GM12875 (cell line): Measurements from ENCODE around the gene PLA2G4A.

Experiments used
- H3K4me3 ChIP-seq: one replicate; pipeline ENCODE4 v1.5.1; 2011; ENCODE audit warnings: low read depth, low read length, control low read depth
- TF ChIP-seq, protein P1 (sequence below): IDR thresholded peaks from 2 replicates; pipeline ENCODE4 v1.5.1; 2011; ENCODE audit warnings: low read depth, mild to moderate bottlenecking, control low read depth, inconsistent platforms, low read length, moderate library complexity, borderline replicate concordance; ENCODE audit not compliant: insufficient read depth

The PLA2G4A gene

DNA sequence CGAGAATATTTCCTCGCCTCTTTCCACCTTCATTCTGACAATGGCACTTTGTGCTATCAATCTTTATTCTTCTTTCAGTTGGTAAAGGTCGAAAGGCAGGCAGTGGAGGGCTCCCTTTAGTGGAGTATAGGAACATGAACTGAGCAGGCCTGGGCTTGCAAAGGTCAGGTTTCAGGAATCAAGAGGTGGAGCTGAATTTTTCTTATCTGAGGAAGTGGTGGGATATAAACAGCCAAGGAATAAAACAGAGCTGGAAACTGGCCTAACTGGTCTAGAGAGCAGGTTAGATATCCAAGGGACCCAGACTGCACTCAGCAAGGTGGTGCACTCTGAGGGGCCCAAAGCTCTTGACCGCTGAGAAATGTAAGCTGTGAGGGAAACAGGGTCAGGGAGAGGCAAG is 99.1 kb downstream of the PLA2G4A start:
- H3K4me3 ChIP-seq: no peak overlapping the region
- TF ChIP-seq, protein P1, sequence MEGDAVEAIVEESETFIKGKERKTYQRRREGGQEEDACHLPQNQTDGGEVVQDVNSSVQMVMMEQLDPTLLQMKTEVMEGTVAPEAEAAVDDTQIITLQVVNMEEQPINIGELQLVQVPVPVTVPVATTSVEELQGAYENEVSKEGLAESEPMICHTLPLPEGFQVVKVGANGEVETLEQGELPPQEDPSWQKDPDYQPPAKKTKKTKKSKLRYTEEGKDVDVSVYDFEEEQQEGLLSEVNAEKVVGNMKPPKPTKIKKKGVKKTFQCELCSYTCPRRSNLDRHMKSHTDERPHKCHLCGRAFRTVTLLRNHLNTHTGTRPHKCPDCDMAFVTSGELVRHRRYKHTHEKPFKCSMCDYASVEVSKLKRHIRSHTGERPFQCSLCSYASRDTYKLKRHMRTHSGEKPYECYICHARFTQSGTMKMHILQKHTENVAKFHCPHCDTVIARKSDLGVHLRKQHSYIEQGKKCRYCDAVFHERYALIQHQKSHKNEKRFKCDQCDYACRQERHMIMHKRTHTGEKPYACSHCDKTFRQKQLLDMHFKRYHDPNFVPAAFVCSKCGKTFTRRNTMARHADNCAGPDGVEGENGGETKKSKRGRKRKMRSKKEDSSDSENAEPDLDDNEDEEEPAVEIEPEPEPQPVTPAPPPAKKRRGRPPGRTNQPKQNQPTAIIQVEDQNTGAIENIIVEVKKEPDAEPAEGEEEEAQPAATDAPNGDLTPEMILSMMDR: no peak

DNA sequence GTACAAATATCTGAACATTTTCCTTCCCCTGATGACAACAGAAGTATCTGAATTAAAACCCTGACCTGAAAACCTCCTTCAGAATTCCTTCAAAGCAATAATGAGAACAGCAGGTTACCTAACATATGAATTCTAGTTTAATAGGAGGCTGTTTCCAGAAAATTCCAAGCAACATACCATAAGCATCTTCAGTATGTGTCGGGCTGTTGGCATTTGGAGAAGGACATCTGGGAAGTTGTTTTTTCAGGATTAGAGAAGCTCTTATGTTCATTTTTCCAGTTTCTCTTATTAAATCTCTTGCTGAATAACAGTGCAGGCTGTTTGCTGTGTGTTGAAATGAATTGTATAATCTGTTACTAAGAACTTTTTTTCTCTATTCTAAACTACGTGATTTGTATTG is 101.5 kb downstream of the PLA2G4A start:
- H3K4me3 ChIP-seq: no peak overlapping the region
- TF ChIP-seq, protein P1: no peak

DNA sequence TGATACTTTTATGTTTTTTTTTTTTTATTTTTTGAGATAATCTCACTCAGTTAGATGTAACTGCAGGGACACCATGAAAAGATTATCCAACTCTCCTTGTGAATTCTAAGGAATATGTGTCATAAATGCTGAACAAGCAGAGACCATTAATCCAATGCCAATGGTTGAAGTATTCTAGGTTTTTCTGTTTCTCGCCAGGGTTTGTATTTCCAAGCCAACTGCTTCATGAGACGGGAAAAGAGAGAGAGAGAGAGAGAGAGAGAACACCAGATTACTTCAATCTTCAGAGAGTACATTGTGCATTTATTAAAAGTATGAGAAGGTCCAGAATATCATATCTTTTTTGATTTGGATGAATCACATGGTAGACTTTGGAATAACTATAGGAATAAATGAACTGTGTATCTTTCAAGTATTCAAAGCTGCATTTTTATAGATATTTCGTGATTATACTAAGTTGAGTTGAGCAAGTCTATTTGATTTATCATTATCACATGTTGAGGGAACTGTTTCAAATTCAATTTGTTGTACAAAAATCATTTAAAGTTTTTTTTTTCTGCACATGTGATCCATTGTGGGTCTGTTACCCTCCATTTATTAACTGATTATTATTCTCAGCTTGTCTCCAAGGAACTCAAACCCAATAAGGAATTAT is 108.4 kb downstream of the PLA2G4A start:
- TF ChIP-seq, protein P1: no peak
- no peak overlapping the region for H3K4me3 ChIP-seq

DNA sequence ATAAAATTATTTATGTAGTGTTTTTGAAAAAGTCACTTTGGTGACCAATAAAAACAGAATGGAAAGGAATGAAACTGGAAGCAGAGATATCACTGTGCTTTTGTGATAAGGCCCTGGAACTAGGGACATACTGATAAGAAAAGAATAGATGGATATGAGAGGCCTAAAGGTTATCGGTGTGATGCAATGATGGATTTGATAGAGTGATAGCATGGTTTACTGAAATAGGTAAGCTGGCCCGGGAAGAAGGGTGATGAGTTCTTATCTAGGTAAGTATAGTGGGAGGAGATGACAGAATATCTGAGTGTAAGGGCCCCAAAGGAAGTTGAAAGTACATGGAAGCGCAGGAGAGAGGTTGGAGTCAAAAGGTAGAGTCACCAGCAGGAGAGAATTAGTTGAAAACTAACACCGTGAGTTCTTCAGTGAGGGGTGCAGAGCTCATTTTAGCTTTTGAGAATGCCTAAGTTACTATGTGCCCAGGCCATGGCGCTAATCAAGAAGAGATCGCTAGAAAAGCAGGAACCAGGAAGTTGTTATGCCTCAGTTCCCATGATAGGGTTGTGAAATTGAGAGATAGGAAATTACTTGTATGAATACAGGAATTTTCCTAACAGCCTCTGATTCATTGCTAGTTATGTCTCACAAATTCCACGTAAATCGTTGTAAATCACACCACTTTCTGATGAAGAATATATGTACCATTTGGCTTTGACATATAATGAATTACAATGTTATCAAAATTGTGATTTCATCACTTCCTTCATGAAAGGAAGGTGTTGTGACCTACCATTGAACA is 115.3 kb downstream of the PLA2G4A start:
- no peak overlapping the region for H3K4me3 ChIP-seq
- TF ChIP-seq, protein P1: no peak

DNA sequence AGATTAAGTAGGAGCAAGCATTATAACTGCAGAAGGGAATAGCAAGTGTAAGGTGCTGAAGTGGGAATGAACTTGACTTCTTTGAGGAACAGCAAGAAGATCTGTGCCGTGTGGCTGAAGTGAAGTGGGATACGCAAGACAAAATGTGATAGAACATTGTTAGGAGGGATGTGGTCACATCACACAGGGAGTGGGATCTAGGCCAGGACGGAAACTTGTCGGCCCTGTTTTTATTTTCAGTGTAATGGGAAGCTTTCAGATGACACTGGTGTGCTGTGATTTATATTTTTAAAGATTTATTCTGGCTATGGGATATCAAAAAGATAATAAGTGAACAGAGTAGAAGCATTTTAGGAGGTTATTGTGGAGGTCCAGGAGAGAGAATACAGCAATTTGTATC is 116.4 kb downstream of the PLA2G4A start:
- TF ChIP-seq, protein P1: no peak

DNA sequence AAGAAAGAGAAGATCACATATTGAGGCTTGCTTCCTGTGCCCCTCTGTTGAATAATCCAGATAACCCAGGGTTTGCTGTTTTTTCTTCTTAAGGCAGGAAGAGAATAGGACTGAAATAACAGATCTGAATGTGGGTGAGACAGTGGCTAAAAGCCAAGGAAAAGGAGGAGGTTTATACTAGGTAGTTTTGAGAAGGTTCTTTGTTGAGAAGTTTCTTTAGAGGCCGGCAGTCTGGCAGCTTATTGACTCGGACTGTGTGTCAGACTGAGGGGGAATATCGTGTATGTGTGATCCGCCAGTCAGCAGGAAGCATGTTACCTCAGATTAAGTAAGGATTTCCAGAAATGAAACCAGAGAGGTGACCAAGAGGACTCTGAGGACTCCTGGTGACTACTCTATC is 119.8 kb downstream of the PLA2G4A start:
- no peak overlapping the region for H3K4me3 ChIP-seq
- TF ChIP-seq, protein P1: no peak

More for the DNA sequence above, 116.4 kb downstream of the PLA2G4A start:
- no peak overlapping the region for H3K4me3 ChIP-seq

DNA sequence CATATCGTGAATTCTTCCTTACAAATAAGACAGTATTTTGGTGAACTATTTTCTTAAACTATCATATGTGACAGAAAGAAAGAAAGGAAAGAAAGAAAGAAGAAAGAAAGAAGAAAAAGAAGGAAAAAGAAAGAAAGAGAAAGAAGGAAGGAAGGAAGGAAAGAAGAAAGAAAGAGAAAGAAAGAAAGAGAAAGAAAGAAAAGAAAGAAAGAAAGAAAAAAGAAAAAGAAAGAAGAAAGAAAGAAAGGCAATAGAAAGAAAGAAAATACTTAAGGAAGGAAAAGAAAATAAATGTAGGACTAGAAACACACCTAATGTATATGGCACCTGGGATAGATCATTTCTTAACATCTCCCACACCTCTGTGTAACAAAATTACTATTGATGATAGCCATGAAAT is 120.4 kb downstream of the PLA2G4A start:
- H3K4me3 ChIP-seq: no peak overlapping the region
- TF ChIP-seq, protein P1: no peak
